HL-60 (cell line): Measurements from ENCODE around the gene FBLN7.

Experiments used
- DNase-seq, 2 experiments: peaks; one replicate each; pipeline ENCODE4 v3.0.0-alpha.2; 2010 to 2020; ENCODE audit warnings: low read depth in 1 of 2, low spot score in 1 of 2
- H3K27ac ChIP-seq: fragments of 250-450 bp; sonication (Bioruptor Pico); replicated peaks from 2 replicates; pipeline ENCODE4 v1.5.1; 2020; ENCODE audit warnings: mild to moderate bottlenecking, moderate library complexity
- H3K27me3 ChIP-seq: fragments of 250-450 bp; sonication (Bioruptor Pico); 2 replicates; pipeline ENCODE4 v1.5.1; 2021; ENCODE audit warnings: mild to moderate bottlenecking, moderate library complexity; ENCODE audit not compliant: insufficient read depth, poor library complexity, severe bottlenecking
- H3K4me3 ChIP-seq: replicated peaks from 2 replicates; pipeline ENCODE4 v1.5.1; 2011; ENCODE audit warnings: mild to moderate bottlenecking, control low read depth, low read length; ENCODE audit not compliant: insufficient read depth
- CTCF ChIP-seq: IDR thresholded peaks from one replicate; pipeline ENCODE4 v1.5.1; 2011; ENCODE audit warnings: low read length, control low read depth, inconsistent platforms; ENCODE audit not compliant: insufficient read depth
- GABPA ChIP-seq: IDR thresholded peaks from 2 replicates; pipeline ENCODE4 v1.6.1; 2012; ENCODE audit warnings: low read depth
- POLR2AphosphoS5 ChIP-seq: IDR thresholded peaks from 2 replicates; pipeline ENCODE4 v1.6.1; 2012; ENCODE audit warnings: low read depth
- SPI1 ChIP-seq: IDR thresholded peaks from 2 replicates; pipeline ENCODE4 v1.6.1; 2012; ENCODE audit warnings: low read depth, mild to moderate bottlenecking, borderline replicate concordance
- TF ChIP-seq, protein P1 (sequence below): IDR thresholded peaks from 2 replicates; pipeline ENCODE4 v1.6.1; 2012; ENCODE audit warnings: low read depth; ENCODE audit not compliant: insufficient replicate concordance

The FBLN7 gene

GRCh38 chr2:112216167-112216566 lies 78.0 kb downstream of the FBLN7 start:
- H3K4me3 ChIP-seq: no peak overlapping the region
- H3K27me3 ChIP-seq: no peaks in the 10 kb centered on the region
- DNase-seq: no peak
- no peak overlapping the region for H3K27ac ChIP-seq
- TF ChIP-seq, protein P1, sequence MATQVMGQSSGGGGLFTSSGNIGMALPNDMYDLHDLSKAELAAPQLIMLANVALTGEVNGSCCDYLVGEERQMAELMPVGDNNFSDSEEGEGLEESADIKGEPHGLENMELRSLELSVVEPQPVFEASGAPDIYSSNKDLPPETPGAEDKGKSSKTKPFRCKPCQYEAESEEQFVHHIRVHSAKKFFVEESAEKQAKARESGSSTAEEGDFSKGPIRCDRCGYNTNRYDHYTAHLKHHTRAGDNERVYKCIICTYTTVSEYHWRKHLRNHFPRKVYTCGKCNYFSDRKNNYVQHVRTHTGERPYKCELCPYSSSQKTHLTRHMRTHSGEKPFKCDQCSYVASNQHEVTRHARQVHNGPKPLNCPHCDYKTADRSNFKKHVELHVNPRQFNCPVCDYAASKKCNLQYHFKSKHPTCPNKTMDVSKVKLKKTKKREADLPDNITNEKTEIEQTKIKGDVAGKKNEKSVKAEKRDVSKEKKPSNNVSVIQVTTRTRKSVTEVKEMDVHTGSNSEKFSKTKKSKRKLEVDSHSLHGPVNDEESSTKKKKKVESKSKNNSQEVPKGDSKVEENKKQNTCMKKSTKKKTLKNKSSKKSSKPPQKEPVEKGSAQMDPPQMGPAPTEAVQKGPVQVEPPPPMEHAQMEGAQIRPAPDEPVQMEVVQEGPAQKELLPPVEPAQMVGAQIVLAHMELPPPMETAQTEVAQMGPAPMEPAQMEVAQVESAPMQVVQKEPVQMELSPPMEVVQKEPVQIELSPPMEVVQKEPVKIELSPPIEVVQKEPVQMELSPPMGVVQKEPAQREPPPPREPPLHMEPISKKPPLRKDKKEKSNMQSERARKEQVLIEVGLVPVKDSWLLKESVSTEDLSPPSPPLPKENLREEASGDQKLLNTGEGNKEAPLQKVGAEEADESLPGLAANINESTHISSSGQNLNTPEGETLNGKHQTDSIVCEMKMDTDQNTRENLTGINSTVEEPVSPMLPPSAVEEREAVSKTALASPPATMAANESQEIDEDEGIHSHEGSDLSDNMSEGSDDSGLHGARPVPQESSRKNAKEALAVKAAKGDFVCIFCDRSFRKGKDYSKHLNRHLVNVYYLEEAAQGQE: no peak
- TF ChIP-seq POLR2AphosphoS5: no peak
- TF ChIP-seq GABPA: no peak
- TF ChIP-seq SPI1: no peak
- TF ChIP-seq CTCF: no peak

DNA sequence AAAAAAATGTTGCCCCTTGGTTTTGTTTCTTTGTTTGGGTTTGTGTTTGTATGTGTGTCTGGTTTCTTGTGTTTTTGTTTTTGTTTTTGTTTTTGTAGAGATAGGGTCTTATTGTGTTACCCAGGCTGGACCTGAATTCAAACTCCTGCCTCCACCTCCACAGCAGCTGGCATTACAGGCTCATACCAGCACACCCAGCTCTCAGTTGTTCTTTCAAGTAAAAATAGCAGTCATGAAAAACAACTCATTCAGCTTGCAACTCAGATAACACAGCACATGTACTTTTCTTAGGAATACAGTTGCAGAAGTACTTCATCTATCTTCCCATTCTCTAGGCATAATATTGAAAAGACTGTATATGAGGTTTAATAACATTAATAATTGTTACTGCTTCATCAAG lies 79.7 kb downstream of the FBLN7 start:
- Histone ChIP-seq H3K27me3 (no peaks in the 10 kb centered on the region), H3K4me3 (no peak overlapping the region), H3K27ac (no peak overlapping the region)
- no peak for DNase-seq
- TF ChIP-seq CTCF: no peak
- no peak for TF ChIP-seq GABPA
- TF ChIP-seq, protein P1: no peak
- no peak for TF ChIP-seq POLR2AphosphoS5
- TF ChIP-seq SPI1: no peak

DNA sequence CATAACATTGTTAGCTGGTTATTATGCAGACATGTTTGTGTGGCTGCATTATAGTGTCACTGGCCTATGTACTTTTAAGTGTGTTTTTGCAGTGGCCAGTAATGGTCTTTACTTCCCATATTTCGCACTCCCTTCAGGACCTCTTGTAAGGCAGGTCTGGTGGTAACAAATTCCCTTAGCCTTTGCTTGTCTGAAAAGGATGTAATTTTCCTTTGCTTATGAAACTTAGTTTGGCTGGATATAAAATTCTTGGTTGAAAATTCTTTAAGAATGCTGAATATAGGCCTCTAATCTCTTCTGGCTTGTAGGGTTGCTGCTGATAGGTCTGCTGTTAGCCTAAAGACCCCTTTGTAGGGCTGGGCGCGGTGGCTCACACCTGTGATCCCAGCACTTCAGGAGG lies 82.0 kb downstream of the FBLN7 start:
- H3K4me3 ChIP-seq: no peak overlapping the region
- no peak for DNase-seq
- H3K27me3 ChIP-seq: no peaks in the 10 kb centered on the region
- H3K27ac ChIP-seq: no peak overlapping the region
- TF ChIP-seq, protein P1: no peak
- TF ChIP-seq CTCF (no peak), SPI1 (no peak), POLR2AphosphoS5 (no peak), GABPA (no peak)
